Measurements from ENCODE around the gene SERPINB5.

Gene SERPINB5

DNA sequence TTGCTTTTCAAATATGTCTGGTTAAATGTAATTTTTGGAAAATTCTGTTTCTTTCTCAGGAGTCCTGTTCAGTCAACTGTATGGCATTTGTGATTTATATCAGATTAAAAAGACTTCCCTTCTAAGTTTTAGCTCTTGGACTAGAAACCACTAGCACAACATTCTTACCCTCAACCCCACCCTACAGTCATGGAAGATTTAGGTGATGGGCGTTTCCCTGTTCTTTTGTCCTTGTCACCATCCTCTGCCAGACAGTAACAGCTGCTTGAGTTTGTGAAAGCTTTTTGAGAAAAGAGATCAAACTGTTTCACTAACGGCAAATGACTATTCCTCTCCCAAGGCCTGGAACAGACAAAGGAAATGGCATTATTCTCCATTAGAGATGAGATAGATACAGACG is 31.8 kb downstream of the SERPINB5 start:
- H3K4me3 ChIP-seq (ENCODE audit: low read length): no peak overlapping the region
- TF ChIP-seq CTCF (IDR thresholded peaks at IDR 0.05; ENCODE audit: low read depth, low read length, poor library complexity, severe bottlenecking): no peak
- TF ChIP-seq EZH2phosphoT487 (IDR thresholded peaks at IDR 0.05; ENCODE audit: borderline replicate concordance, low read length): no peak
- no peak overlapping the region for H3K4me2 ChIP-seq (ENCODE audit: low read length)
- no peaks in the 10 kb centered on the region for H3K79me2 ChIP-seq (ENCODE audit: control insufficient read depth, low read length)
- H4K20me1 ChIP-seq (ENCODE audit: control insufficient read depth, insufficient read depth, low read depth, low read length): no peaks in the 10 kb centered on the region
- no peaks in the 10 kb centered on the region for H3F3A ChIP-seq (ENCODE audit: control insufficient read depth, insufficient read depth)
- H3K9me2 ChIP-seq (replicated peaks; ENCODE audit: control insufficient read depth, low read length): no peaks in the 10 kb centered on the region
- H3K27ac ChIP-seq (ENCODE audit: low read depth, low read length): no peak overlapping the region
- H3K4me1 ChIP-seq (ENCODE audit: control insufficient read depth, low read length): no peaks in the 10 kb centered on the region
- no peaks in the 10 kb centered on the region for H3K9me3 ChIP-seq (ENCODE audit: control insufficient read depth, insufficient read depth, low read length)
- H3K36me3 ChIP-seq (ENCODE audit: control insufficient read depth, low read length): no peaks in the 10 kb centered on the region
- peaks cover 2% of the 10 kb centered on the region; the same call in 1 of the 2 replicates for H3K27me3 ChIP-seq (ENCODE audit: control insufficient read depth, low read length)

GRCh38 chr18:63511285-63511684 is 34.5 kb downstream of the SERPINB5 start:
- Histone ChIP-seq H3K9me3 (ENCODE audit: control insufficient read depth, insufficient read depth, low read length) (no peaks in the 10 kb centered on the region), H3K4me3 (ENCODE audit: low read length) (no peak overlapping the region), H3K36me3 (ENCODE audit: control insufficient read depth, low read length) (no peaks in the 10 kb centered on the region), H3K9me2 (replicated peaks; ENCODE audit: control insufficient read depth, low read length) (no peaks in the 10 kb centered on the region), H3F3A (ENCODE audit: control insufficient read depth, insufficient read depth) (no peaks in the 10 kb centered on the region), H3K27me3 (ENCODE audit: control insufficient read depth, low read length) (peaks cover 7% of the 10 kb centered on the region), H3K27ac (ENCODE audit: low read depth, low read length) (no peak overlapping the region), H4K20me1 (ENCODE audit: control insufficient read depth, insufficient read depth, low read depth, low read length) (no peaks in the 10 kb centered on the region), H3K79me2 (ENCODE audit: control insufficient read depth, low read length) (no peaks in the 10 kb centered on the region), H3K4me2 (ENCODE audit: low read length) (no peak overlapping the region), H3K4me1 (ENCODE audit: control insufficient read depth, low read length) (no peaks in the 10 kb centered on the region)
- TF ChIP-seq CTCF (IDR thresholded peaks at IDR 0.05; ENCODE audit: low read depth, low read length, poor library complexity, severe bottlenecking) (peak; percentile 33), EZH2phosphoT487 (IDR thresholded peaks at IDR 0.05; ENCODE audit: borderline replicate concordance, low read length) (no peak)

GRCh38 chr18:63514326-63514725 is 37.6 kb downstream of the SERPINB5 start:
- Histone ChIP-seq H3K4me2 (ENCODE audit: low read length) (no peak overlapping the region), H3K9me2 (replicated peaks; ENCODE audit: control insufficient read depth, low read length) (no peaks in the 10 kb centered on the region), H3K36me3 (ENCODE audit: control insufficient read depth, low read length) (no peaks in the 10 kb centered on the region), H3K79me2 (ENCODE audit: control insufficient read depth, low read length) (no peaks in the 10 kb centered on the region), H3F3A (ENCODE audit: control insufficient read depth, insufficient read depth) (no peaks in the 10 kb centered on the region), H3K4me1 (ENCODE audit: control insufficient read depth, low read length) (no peaks in the 10 kb centered on the region), H3K27me3 (ENCODE audit: control insufficient read depth, low read length) (peaks cover 10% of the 10 kb centered on the region), H3K4me3 (ENCODE audit: low read length) (no peak overlapping the region), H3K27ac (ENCODE audit: low read depth, low read length) (no peak overlapping the region), H3K9me3 (ENCODE audit: control insufficient read depth, insufficient read depth, low read length) (no peaks in the 10 kb centered on the region), H4K20me1 (ENCODE audit: control insufficient read depth, insufficient read depth, low read depth, low read length) (no peaks in the 10 kb centered on the region)
- no peak for TF ChIP-seq EZH2phosphoT487 (IDR thresholded peaks at IDR 0.05; ENCODE audit: borderline replicate concordance, low read length)
- no peak for TF ChIP-seq CTCF (IDR thresholded peaks at IDR 0.05; ENCODE audit: low read depth, low read length, poor library complexity, severe bottlenecking)

Data from DOHH2 (cell line).